T follicular helper cell (primary cell): ENCODE data around the gene ATP13A2.

Experiments
- DNase-seq: peaks from one replicate; pipeline ENCODE4 v3.0.0-alpha.2; 2020; ENCODE audit warnings: low read depth

Gene ATP13A2

DNA sequence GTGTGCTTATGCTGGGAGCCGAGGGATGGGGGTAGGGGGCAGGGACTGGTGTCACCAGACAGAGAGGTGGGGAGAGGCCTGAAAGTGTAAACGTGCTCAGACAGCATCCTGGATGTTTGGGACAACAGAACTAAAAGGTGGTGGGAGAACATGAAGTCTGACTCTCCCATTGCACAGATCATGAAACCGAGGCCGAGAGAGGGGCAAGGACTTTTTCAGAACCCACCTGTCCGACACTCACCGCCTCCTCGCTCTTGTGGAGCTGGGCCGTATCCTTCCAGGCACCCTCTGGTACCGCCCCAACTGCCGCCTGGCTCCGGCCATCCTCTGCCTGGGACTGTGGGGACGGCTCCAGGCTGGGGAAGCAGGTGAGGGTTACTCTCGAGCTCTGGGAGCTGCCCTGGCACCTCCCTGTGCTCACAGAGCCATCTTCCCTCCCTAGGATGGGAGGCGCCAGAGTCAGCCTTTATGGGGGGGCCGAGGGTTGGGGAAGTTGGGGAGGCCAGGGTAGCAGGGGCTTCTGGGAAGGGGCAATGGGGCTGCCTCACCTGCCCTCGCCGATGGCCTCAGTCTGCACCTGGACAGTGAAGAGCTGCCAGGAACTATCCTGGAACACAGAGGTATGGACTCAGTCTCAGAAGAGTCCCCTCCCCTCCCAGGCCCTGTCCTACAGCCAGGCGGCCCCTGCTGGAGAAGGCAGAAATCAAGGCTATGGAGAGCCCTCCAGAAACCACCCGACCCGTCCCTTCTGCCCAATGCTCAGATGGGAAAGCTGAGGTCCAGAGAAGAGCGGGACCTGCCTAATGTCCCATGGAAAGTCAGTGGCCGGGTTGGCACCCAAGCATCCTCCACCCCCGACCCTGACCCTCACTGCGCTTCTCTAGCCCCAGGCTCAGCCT is 7.0 kb downstream of the ATP13A2 start:
- DNase-seq, result no peak

DNA sequence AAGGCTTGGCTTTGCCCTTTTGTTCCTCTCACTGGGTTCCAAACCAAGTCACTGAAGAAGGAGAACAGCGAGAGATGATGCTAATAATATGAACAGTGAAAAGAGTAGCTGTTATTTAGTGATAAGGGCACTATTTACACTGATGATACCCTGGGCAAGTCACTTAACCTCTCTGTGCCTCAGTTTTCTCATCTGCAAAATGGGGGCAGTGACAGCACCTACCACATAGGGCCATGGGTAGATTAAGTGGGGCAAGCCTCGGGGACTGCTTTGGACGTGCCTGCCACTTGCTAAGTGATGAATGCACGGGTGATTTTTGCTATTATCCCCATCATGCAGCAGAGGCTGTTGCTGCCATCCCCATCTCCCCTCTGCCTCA is 9.2 kb downstream of the ATP13A2 start:
- DNase-seq, result no peak

DNA sequence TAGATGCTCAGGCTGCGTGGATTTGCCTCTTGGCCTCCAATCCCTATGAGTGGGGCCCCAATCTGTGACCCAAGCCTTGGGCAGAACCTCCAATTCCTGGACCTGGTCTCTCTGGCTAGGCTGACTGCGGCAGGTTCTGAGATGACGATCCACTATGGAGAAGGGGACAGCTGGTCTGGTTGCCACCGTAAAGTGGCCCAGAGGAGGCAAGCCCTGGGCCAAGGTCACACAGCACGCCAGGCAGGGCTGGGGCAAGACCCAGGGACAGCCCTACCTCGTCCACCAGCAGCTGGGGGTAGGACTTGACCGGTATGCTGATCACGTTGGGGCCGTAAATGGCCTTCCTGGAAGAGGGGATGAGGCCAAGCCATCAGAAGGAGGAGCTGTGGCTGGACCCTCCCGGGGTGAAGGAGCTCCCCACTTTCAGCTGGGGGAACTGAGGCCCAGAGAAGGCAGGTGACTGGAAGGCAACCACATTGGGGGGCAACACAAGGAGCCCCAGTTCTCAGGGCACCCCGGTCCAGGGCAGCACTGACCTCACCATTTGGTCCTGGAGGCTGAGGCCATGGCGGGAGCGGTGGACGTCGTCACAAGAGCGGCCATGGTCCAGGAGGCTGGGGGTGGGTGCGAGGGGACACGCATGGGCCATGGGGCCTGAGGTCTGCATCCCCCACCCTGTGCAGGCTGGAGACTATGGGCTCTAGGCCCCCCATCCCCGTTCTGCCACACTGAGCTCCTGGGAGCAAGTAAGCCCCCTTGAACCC is 9.8 kb downstream of the ATP13A2 start:
- DNase-seq, result no peak

DNA sequence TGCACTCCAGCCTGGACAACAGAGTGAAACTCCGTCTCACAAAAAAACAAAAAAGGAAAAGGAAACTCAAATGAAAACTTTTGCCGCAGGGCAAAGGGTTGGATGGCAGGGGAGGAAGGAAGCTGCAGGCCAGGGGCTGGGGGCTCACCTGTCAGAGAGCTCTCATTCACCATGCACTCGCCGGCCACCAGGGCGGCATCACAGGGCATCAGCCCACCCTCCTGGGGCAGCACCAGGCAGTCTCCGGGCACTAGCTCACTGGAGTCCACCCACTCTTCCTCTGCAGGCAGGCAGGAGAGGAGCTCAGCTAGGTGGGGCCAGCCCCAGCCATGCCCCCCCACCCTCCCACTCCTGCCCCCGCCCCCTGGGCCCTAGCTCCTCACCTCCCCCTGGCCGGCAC is 11.9 kb downstream of the ATP13A2 start:
- DNase-seq, result no peak

DNA sequence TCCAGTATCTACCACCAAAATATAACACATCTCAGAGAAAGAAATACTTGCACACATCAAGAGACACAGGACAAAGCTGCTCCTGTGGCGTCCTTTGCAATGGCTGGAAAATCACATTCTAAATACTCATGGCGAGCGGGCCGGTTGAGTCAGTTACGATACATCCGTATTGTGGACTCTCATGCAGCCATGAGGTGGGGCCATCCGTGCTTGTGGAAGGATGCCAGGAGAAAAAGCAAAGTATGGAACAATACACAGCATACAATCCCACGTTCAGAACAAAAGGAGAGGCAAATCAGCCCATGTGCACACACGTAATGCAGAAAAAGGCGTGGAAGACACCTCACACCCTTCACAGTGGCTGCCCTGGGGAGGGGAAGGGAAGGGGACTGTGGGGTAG is 13.1 kb downstream of the ATP13A2 start:
- no peak for DNase-seq

DNA sequence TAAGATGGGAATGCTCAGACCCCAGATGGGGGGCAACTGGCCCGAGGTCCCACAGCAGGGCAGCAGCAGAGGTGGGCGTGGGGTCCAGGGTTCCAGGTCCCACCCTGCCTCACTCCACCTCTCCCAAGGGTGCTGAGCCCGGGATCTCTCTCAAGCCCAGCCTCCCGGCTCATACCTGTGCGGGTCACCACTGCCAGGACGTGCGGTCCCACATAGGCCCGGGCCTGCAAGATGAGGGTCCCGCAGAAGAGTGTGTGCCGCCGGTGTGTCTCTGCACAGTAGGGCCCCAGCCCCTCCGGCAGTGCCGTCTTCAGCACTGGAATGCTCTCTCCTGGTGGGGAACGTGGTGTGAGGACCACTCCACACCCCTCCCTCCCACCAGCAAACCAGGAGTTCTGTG is 14.9 kb downstream of the ATP13A2 start:
- DNase-seq, result no peak

DNA sequence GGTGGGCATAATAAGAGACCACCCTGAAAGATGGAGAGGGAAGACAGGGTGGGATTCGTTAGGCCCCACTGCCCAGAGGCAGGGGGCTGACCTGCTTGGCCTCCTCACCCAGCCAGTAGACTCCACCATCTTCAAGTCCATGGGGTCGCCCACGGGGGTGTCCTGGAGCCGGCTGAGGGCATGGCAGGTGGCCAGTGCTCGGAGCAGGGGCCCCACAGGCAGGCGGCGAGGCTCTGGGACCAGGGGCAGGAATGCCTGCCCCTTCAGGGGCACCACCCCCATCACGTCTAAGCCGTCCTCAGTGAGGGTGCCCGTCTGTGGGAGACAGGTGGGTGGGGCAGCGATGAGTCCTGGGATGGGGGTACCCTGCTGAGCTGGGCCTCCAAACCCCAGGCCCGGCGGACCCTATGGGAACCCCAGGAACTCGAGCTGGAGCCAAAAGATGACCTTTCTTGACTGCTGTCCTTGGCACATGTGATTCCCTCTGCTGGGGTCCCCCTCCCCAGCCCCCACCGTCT is 18.1 kb downstream of the ATP13A2 start:
- no peak for DNase-seq

DNA sequence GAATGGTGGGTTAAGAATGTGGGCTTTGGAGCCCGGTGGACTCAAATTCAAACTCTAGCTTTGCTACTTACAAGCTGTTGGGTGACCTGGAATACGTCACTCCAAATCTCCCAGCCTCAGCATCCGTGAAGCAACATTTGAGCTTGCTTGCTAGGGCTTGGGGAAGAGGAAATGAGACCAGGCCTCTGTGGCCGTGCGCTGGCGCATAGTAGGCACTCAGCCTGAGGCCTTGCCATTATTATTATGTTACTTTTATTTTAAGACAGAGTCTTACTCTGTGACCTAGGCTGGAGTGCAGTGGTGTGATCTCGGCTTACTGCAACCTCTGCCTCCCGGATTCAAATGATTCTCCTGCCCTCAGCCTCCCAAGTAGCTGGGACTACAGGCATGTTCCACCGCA is 19.1 kb downstream of the ATP13A2 start:
- no peak for DNase-seq

DNA sequence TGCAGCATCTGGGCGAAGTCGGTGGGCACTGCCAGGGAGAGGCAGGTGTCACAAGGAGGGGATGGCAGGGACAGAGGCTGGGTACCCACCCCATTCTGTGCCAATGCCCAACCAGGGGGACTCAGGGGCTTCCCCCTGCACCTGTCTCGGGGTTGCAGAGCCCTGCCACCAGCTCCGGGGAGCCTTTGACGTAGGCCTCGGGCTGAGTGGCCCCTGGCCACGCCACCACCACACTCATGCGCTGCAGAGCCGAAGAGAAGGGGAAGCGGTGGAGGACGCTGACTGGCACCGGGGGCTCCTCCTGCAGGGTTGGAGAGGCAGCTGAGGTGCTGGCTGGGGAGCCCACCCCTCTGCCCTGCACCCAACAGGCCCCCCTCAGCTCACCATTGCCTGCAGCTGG is 19.6 kb downstream of the ATP13A2 start:
- DNase-seq, result no peak

DNA sequence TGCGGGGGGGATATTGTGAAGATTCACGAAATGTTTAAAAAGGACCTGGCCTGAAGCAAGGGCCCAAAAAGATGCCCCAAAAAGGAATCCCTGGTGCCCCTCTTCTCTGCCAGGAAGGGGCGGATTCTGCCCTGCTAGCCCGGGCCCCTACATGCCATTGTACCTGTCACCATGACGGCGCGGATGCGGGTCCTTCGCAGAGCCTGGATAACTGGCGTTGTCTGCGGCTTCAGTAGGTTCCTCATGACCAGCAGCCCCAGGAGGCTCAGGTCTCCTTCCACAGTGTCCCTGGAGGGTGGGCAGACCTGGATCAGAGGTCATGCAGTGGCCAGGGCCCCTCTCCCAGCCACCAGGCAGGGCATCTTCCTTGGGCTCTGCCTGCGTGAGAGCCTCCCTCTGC is 20.2 kb downstream of the ATP13A2 start:
- no peak for DNase-seq

DNA sequence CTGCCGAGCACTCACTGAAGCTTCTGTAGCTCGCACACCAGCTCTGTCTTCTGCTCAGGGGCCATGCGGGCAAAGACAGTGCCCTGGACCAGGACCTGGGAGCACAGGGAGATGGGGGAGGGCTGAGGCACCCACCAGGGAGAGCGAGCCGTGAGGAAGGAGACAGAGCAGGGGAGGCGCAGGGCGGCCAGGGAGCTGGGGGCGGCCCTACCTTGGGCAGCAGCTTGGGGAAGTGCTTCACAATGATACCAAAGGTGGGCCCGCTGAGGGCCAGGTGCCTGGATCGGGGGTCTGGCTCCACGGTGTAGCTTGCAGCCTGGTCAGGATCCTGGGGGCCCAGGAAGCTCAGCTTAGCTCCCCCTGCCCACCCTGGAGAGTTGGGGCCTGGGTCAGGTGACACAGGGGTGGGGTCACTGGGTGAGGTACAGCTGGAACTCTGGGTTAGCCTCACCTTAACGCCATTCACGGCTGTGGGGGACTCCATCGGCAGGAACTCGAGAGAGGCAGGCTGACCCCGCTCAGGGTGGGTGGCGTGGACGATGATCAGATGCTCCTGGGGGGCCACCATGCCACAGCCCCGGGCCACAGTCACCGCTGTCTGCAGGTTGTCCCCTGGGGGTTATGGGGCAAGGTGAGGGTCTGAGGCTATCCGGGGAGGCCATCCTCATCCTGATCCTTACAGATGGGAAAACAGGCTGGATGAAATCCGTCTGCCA is 21.9 kb downstream of the ATP13A2 start:
- DNase-seq, result no peak

DNA sequence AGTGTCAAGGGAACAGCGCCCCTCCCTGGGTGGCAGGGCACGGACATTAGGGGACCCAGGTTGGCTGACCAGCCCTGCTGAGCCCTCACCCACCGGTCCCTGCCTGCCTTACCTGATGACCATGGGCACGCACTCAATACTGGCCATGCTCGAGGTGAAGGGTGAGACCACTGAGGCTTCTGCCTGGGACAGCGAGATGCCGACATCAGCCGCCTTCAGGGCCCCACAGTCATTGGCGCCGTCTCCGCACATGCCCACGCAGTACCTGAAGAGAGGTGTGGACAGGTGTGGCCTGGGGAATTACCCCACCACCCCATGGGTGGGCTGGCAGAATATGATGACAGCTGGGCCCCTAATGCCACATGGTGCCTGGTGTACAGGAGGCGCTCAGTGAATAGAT is 23.5 kb downstream of the ATP13A2 start:
- no peak for DNase-seq

DNA sequence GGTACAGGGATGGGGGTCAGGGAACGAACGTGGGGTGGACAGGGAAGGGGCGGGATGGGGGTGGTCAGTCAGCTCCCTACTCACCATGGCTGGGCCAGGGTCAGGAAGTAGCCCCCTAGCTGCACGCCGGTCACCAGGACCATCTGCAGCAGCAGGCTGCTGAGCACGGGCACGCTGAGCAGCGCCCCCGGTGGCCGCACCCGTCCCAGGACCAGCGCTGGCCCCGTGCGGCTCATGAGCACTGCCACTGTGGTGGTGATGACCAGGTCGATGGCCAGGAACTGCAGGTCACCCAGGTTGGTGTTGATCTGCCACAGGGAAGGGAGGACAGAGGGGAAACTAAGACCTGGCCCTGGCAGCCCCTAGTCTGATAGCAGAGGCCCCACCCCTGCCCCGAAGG is 24.8 kb downstream of the ATP13A2 start:
- no peak for DNase-seq

DNA sequence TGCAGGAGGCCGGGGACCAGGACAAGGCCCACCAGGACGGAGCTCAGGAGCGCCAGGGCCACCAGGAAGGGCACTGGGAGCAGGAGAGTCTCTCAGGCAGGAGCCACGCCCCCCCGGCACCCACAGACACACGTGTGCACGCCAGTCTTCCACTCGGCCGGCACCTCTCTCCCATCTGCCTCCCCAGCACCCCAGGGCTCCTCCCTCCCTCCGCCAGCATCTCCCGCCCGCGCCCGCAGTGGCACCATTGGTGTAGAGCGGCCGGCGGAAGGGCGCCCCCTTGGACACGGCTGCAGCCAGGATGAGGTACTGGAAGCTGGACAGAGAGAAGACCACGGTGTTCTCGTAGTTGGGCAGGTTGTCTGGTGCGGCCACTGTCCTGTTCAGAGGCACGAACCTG is 25.2 kb downstream of the ATP13A2 start:
- DNase-seq, result no peak

DNA sequence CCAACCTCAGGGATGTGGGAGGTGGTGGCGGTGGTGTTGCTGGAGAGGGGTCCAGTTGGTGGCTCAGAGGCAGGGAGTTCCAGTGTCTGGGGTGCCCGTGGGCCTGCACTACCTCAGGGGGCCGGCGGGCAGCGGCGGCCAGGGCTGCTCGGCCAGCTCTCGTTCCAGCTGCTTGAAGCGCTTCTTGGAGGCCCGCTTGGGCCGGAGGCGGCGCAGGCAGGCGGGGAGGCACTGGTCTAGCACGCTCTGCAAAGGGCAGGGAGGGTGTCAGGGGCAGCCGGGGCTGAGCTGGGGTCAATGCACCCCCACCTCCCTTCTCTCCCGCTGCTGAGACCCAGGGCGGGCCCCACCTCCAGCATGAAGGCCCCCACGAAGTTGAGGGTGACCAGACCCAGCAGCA is 25.6 kb downstream of the ATP13A2 start:
- DNase-seq, result no peak

DNA sequence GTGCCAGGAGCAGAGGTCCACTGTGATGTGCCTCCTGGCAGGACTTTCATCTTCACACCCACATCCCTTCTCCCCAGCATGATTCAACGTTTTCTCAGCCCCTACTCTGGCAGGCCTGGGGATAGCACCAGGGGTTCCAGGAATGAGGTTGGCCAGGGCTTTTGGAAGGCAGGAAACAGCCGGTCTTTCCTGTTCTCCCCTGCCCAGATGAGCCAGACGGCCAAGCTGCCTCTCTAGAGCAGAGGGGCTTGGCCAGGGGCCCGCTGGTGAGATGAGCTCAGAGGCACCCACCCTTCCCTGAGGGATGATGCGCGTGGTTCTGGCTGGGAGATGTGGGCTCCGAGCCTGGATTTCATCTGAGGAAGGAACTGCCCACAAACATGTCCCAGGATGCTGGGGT is 27.0 kb downstream of the ATP13A2 start:
- DNase-seq, result no peak

DNA sequence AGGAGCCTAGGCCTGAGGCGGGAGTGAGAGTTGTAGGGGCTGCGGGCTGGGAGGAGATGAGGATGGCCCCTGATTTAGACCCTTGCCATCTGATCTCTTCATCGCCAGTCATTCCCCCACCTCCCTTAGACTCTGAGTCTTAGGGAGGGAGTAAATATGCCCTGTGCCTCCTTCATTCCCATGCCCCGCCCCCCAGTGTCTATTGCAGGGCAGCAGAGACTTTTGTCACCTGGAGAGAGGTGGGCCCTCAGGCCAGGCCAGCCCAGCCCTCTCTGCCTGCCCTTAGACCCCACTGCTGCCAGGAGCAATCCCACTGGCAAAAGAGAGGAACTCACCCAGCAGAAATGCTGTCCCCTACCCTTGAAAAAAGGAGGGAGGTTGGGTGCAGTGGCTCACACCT is 28.1 kb downstream of the ATP13A2 start:
- DNase-seq, result no peak

DNA sequence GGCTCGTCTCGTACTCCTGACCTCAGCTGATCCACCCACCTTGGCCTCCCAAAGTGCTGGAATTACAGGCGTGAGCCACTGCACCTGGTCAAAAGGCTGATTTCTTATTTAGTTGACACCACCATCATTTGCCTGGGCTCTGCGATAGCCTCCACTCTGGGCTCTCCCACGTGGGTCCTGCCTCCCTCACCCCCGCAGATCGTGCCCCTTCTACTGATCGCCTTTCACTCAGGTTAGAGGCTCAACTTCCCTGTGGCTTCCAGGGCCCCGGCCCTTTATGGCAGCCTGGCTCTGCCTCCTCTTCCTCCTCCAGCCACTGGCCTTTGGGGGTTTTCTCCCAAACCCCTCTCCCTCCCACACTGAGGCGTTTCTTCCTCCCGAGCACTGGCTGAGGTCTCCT is 28.8 kb downstream of the ATP13A2 start:
- no peak for DNase-seq

DNA sequence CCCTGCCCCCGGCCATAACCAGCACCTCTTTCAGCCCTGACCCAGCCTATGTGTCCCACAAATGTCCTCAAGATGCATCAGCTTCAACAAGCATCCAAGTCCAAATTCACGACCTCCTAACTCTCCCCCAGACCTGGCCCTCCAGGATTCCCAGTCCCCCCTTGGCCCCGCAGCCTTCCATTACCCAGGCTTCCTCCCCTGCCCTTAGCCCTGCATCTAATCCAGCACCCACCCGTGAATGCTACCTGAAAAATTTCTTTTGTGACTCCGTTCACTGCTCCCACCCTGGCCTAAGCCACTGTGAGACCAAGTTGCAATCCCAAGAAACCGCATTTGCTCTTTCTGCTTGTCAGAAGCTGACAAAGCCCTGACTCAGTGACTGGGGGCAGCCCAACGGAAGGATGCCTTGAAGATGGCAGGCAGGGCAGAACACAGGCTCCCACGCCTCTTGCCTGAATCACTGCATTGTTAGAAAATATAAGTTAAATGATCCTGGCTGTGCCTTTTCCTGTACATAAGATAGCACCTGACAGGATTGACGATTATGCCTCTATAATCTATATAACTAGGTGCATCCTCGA is 30.4 kb downstream of the ATP13A2 start:
- no peak for DNase-seq

DNA sequence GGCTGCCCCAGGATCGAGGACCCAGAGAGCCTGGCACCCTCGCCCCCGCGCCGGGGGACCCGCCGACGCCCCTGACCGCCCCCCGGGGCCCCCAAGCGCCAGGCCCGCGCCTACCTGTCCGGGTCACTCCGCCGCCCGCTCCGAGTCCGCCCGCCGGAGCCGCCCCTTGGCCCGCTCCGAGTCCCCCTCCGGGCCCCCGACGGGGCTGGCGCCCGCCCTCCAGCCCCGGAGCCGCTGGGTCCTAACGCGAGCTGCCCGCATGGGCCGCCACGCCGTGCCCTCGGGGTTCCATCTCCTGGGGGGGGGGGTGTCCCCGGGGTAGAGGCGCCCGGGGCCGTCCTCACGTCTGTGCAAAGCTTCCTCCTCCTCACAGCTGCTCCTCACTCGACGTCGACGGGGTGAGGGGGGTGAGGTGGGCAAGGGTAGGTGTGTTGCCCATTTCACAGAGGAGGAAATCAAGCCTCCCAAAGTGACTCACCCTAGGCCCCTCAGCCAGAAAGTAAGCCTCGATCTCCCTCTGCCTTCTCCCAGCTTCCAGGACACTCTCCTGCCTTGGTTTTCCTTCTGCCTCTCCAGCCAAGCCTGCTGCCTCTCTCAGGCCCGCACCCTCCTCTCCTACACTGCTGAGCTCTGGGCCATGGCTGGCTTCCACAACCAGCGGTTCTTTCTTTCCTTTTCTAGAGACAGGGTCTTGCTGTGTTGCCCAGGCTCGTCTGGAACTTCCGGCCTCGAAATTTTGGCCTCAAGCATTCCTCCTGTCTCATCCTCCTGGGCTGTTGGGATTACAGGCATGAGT is 31.1 kb downstream of the ATP13A2 start, which contains the start of gene MFAP2:
MFAP2 (minus strand) TSS at position 148 of the 796 bp plus-strand sequence. CDS start 2,347 bp downstream, outside the sequence.
- no peak for DNase-seq
